BJ (cell line): ENCODE measurements around the gene COL6A1. TPM values are rescaled to one million over a fixed set of nuclear protein-coding genes. Genes with fewer than 3 reads are reported as not detected.

Experiments
- CTCF ChIA-PET: fragments of 350-600 bp; formaldehyde crosslinking; extraction: SDS; loops from one replicate; lab custom pipeline; 2021; ENCODE audit warnings: antibody characterized with exemption, inconsistent platforms; lab: Yijun Ruan, JAX
- POLR2A ChIA-PET: fragments of 300-600 bp; sonication (Branson Sonifier 250); formaldehyde crosslinking; extraction: SDS; loops from one replicate; lab custom pipeline; 2021; ENCODE audit warnings: antibody characterized with exemption; lab: Charles Lee
- DNase-seq: peaks from one replicate; pipeline ENCODE4 v3.0.0-alpha.2; 2011; ENCODE audit warnings: low read depth
- H3K27me3 ChIP-seq: 2 replicates; pipeline ENCODE4 v1.6.0; 2011; ENCODE audit warnings: low read length; ENCODE audit not compliant: control insufficient read depth, insufficient read depth
- H3K36me3 ChIP-seq: 2 replicates; pipeline ENCODE4 v1.5.1; 2011; ENCODE audit warnings: low read length; ENCODE audit not compliant: control insufficient read depth, insufficient read depth
- H3K4me3 ChIP-seq: 2 replicates; pipeline ENCODE4 v1.5.1; 2011; ENCODE audit warnings: low read depth, mild to moderate bottlenecking, control low read depth, low read length
- polyA plus RNA-seq: library from polyadenylated mRNA; depleted of rRNA; stranded (reverse); fragments of >200 nt; gene quantifications from 2 replicates; pipeline ENCODE4 v1.2.3, GENCODE V29; 2011
- TF ChIP-seq, protein P1 (sequence below): IDR thresholded peaks from 2 replicates; pipeline ENCODE4 v1.5.1; 2011; ENCODE audit warnings: low read depth, mild to moderate bottlenecking, control low read depth, inconsistent platforms, low read length, moderate library complexity; ENCODE audit not compliant: insufficient read depth

Gene COL6A1
- polyA plus RNA-seq, 1 experiment: 672 TPM

DNA sequence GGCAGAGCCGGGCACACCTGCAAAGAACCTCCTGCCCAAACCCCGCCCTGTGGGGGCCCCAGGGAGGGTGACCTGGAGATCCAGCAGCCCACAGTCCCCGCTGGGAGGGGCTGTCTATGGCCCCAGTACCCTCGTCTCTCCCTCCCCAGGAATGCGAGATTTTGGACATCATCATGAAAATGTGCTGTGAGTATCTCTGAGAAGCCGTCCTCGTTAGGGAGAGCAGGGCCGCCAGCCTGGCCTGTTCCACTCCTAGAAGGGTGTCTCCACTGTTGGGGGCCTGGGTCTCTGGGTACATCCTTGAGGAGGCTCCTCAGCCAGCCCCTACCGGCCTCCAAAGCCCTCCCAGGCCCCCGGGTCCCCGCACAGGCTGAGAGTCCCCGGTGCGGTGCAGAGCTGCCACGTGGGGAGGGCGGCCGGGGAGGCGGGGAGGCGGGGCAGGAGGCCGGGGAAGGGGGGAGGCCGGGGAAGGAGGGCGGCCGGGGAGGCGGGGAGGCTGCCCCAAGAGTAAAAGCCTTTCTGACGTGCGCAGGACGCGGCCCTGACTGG is 18.7 kb downstream of the COL6A1 start:
- no peaks in the 10 kb centered on the region for H3K27me3 ChIP-seq
- no peak overlapping the region for H3K4me3 ChIP-seq
- DNase-seq: no peak
- CTCF ChIA-PET: no interaction called here
- POLR2A ChIA-PET: no interaction called here
- H3K36me3 ChIP-seq: peaks cover 75% of the 10 kb centered on the region
- TF ChIP-seq, protein P1, sequence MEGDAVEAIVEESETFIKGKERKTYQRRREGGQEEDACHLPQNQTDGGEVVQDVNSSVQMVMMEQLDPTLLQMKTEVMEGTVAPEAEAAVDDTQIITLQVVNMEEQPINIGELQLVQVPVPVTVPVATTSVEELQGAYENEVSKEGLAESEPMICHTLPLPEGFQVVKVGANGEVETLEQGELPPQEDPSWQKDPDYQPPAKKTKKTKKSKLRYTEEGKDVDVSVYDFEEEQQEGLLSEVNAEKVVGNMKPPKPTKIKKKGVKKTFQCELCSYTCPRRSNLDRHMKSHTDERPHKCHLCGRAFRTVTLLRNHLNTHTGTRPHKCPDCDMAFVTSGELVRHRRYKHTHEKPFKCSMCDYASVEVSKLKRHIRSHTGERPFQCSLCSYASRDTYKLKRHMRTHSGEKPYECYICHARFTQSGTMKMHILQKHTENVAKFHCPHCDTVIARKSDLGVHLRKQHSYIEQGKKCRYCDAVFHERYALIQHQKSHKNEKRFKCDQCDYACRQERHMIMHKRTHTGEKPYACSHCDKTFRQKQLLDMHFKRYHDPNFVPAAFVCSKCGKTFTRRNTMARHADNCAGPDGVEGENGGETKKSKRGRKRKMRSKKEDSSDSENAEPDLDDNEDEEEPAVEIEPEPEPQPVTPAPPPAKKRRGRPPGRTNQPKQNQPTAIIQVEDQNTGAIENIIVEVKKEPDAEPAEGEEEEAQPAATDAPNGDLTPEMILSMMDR: no peak

DNA sequence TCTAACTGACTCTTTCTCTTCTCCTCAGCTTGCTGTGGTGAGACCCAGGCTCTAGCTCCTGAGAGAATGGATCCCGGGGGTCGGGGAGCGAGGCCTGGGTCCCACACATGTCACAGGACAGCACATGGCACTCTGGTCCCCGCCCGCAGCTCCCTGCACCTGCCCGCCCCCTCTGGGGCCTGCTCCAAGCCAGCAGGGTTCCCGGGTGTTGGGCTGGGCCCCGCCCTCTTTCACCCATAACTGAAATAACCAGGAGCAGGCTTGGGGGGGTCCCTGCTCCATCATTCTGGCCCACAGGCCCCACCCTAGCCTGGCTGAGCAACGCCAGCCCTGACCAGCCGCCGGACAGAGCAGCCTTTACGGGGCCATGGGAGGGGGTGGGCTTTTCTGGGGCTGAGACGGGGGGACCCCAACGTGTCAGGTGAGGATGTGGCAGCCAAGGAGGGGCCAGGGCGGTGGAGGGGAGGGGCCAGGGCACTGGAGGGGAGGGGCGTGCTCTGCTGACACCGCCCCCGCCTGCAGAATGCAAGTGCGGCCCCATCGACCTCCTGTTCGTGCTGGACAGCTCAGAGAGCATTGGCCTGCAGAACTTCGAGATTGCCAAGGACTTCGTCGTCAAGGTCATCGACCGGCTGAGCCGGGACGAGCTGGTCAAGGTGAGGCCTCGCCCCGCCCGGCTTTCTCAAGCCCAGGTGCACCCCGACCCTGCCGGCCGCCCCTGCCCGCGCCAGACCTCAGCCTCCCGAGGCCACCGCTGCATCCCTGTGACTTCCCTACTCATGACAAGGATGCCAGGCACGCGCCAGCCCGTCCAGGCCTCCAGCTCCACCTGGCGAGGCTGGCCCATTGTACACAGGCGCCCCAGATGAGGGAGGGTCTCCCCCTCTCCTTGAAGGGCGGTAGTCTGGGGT is 19.4 kb downstream of the COL6A1 start:
- H3K27me3 ChIP-seq: no peaks in the 10 kb centered on the region
- ChIA-PET CTCF (interaction anchor here (0.6 to 1.2 kb wide), 2 partner anchors 8 to 143 kb away, joined by 3 read pairs; no protein-coding TSS in a partner anchor), POLR2A (no interaction called here)
- peaks cover 67% of the 10 kb centered on the region for H3K36me3 ChIP-seq
- DNase-seq: no peak
- H3K4me3 ChIP-seq: no peak overlapping the region
- TF ChIP-seq, protein P1: no peak

DNA sequence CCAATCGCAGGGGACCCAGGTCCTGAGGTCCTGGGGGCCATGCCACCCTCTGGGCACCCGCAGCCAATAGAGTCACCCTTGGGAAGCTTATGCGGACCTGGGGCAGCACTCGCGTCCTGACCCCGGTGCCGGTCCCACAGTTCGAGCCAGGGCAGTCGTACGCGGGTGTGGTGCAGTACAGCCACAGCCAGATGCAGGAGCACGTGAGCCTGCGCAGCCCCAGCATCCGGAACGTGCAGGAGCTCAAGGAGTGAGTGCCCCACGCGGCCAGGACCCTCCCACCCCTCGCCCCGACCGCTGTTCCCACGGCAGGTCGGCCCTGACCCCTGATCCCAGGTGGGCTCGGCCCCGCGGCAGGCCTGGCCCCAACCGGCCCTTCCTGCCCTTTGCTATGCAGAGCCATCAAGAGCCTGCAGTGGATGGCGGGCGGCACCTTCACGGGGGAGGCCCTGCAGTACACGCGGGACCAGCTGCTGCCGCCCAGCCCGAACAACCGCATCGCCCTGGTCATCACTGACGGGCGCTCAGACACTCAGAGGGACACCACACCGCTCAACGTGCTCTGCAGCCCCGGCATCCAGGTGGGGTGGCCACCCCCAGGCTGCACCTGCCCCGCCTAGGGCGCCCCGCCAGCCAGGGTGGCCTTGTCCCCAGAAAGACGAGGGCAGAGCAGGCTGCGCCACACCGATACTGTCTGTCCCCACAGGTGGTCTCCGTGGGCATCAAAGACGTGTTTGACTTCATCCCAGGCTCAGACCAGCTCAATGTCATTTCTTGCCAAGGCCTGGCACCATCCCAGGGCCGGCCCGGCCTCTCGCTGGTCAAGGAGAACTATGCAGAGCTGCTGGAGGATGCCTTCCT is 20.5 kb downstream of the COL6A1 start:
- DNase-seq: no peak
- Histone ChIP-seq H3K4me3 (no peak overlapping the region), H3K27me3 (no peaks in the 10 kb centered on the region), H3K36me3 (peaks cover 60% of the 10 kb centered on the region)
- TF ChIP-seq, protein P1: no peak
- ChIA-PET CTCF (interaction anchor here (0.6 to 1.2 kb wide), 2 partner anchors 9 to 141 kb away, joined by 3 read pairs; no protein-coding TSS in a partner anchor), POLR2A (no interaction called here)

DNA sequence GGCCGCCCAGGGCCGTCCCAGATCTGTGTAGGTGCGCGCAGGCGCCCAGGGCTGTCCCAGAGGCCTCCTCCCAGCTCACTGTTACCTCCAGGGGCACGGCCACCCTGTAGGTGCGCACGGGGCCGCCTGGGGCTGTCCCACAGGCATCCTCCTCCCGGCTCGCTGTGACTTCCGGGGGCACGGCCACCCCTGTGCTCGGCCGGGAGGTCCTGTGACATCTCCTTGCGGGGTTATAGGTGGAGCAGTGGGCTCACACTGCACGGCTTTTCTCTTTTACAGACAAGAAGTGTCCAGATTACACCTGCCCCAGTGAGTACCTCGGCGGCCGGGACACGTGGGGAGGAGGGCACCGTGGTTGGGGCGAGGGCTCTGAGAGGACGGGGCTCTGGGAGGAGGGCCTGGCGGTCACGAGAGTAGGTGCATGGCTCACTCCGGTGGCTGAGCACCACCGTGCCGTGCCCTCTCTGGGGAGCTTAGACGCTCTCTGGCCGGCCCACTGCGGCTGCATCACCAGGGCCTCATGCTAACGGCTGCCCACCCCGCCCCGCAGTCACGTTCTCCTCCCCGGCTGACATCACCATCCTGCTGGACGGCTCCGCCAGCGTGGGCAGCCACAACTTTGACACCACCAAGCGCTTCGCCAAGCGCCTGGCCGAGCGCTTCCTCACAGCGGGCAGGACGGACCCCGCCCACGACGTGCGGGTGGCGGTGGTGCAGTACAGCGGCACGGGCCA is 21.4 kb downstream of the COL6A1 start:
- ChIA-PET CTCF (no interaction called here), POLR2A (no interaction called here)
- Histone ChIP-seq H3K27me3 (no peaks in the 10 kb centered on the region), H3K4me3 (no peak overlapping the region), H3K36me3 (peaks cover 51% of the 10 kb centered on the region)
- no peak for DNase-seq
- TF ChIP-seq, protein P1: no peak
